Myocyte (in vitro differentiated cells): ENCODE measurements around the gene GH2. TPM values are rescaled to one million over a fixed set of nuclear protein-coding genes. Genes with fewer than 3 reads are reported as not detected.

Experiments used
- total RNA-seq: library from RNA; depleted of rRNA; stranded (reverse); fragments of >200 nt; gene quantifications from 2 replicates; pipeline ENCODE4 v1.2.3, GENCODE V29; 2014

The GH2 gene
- total RNA-seq, 1 donor from 2014 or later: not detected

Other genes starting within 250 kb of the GH2 start
- 3.0 and 4.3 TPM in 2 replicates for gene LIMD2, start 181.8 kb downstream of the GH2 start, total RNA-seq
- 14.2 and 16.3 TPM in 2 replicates for gene STRADA, start 140.1 kb downstream of the GH2 start, total RNA-seq
- gene CCDC47, start 108.3 kb downstream of the GH2 start, total RNA-seq: 67.8 and 73.3 TPM in 2 replicates
- 46.5 and 47.6 TPM in 2 replicates for gene DDX42, start 107.8 kb downstream of the GH2 start, total RNA-seq
- gene PSMC5, start 54.5 kb downstream of the GH2 start, total RNA-seq: 36.8 and 50.2 TPM in 2 replicates
- gene FTSJ3, start 54.3 kb downstream of the GH2 start, total RNA-seq: 27.9 and 49.9 TPM in 2 replicates
- gene SMARCD2, start 39.3 kb downstream of the GH2 start, total RNA-seq: 28.5 and 28.8 TPM in 2 replicates
- gene CSH2, start 8.3 kb downstream of the GH2 start, total RNA-seq: not detected in 2 replicates
- not detected in 2 replicates for gene CSH1, start 14.6 kb upstream of the GH2 start, total RNA-seq
- gene CSHL1, start 29.3 kb upstream of the GH2 start, total RNA-seq: not detected in 2 replicates
- gene GH1, start 36.9 kb upstream of the GH2 start, total RNA-seq: not detected in 2 replicates
- 0.99 and 4.8 TPM in 2 replicates for gene CD79B, start 50.4 kb upstream of the GH2 start, total RNA-seq
- gene SCN4A, start 91.0 kb upstream of the GH2 start, total RNA-seq: 99.4 and 105 TPM in 2 replicates
- gene PRR29, start 116.4 kb upstream of the GH2 start, total RNA-seq: 0.08 and 0.26 TPM in 2 replicates
- 1.2 and 2.0 TPM in 2 replicates for gene ICAM2, start 138.7 kb upstream of the GH2 start, total RNA-seq
- gene ERN1, start 248.2 kb upstream of the GH2 start, total RNA-seq: 4.0 and 5.6 TPM in 2 replicates